ENCODE data around the gene EFNA3. TPM values are rescaled to one million over a fixed set of nuclear protein-coding genes. Genes with fewer than 3 reads are reported as not detected.

Gene EFNA3
- total RNA-seq, 2 experiments from 2014 or later, result 0.22 to 0.47 TPM

DNA sequence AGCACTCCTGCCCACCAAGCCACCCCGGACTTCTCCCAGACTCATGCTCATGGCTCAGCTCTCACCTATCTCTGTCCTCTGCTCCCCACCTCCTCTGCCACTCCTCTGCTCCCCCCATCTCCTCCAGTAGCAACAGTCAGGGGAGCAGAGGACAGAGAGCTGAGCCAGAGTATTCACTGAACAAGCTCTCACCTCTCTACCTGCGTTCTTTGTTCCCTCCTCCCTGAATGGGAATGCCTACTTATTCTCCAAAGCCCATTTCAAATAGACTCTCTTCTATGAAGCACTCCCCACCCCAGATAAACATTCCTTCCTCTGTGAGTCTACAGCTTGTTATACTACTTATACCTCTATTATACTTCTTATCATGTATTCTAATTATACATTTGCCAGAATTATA lies 42.6 kb downstream of the EFNA3 start:
- H3K27me3 ChIP-seq (ENCODE audit: control insufficient read depth in 1 of 2, insufficient read depth in 2 of 2, low read length in 2 of 2), result peaks cover 0 to 2% of the 10 kb centered on the region in 2 experiments
- TF ChIP-seq, protein P1, sequence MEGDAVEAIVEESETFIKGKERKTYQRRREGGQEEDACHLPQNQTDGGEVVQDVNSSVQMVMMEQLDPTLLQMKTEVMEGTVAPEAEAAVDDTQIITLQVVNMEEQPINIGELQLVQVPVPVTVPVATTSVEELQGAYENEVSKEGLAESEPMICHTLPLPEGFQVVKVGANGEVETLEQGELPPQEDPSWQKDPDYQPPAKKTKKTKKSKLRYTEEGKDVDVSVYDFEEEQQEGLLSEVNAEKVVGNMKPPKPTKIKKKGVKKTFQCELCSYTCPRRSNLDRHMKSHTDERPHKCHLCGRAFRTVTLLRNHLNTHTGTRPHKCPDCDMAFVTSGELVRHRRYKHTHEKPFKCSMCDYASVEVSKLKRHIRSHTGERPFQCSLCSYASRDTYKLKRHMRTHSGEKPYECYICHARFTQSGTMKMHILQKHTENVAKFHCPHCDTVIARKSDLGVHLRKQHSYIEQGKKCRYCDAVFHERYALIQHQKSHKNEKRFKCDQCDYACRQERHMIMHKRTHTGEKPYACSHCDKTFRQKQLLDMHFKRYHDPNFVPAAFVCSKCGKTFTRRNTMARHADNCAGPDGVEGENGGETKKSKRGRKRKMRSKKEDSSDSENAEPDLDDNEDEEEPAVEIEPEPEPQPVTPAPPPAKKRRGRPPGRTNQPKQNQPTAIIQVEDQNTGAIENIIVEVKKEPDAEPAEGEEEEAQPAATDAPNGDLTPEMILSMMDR (IDR thresholded peaks at IDR 0.05), result no peak
- no peak overlapping the region for H3K4me3 ChIP-seq (ENCODE audit: low read length)
- DNase-seq, result no peak
- CTCF ChIA-PET, result interaction anchor here (1.6 kb wide), 1 partner anchor 30 kb away, joined by 5 read pairs; no protein-coding TSS in a partner anchor
- H3K9me3 ChIP-seq (ENCODE audit: control insufficient read depth in 1 of 2, insufficient read depth in 1 of 2, low read length in 2 of 2), result no peaks in the 10 kb centered on the region
- Mint-ChIP-seq H3K36me3 (ENCODE audit: low read depth) (no peaks in the 10 kb centered on the region), H3K4me3 (no peak overlapping the region), H3K27ac (no peak overlapping the region), H3K27me3 (peaks cover 5% of the 10 kb centered on the region), H3K9me3 (no peaks in the 10 kb centered on the region), H3K4me1 (ENCODE audit: low read depth) (no peaks in the 10 kb centered on the region)
- H3K27ac ChIP-seq (ENCODE audit: low read depth in 1 of 2, low read length in 2 of 2), result no peak overlapping the region
- intact Hi-C loops (cut with DNase I, micrococcal nuclease), result no loop called here
- POLR2A ChIA-PET, result no interaction called here
- peaks cover 2% of the 10 kb centered on the region for H3K4me1 ChIP-seq (ENCODE audit: insufficient read depth, low read length)
- no peaks in the 10 kb centered on the region for H3K36me3 ChIP-seq (ENCODE audit: insufficient read depth, low read length)
- no peak for ATAC-seq (ENCODE audit: poor library complexity)

DNA sequence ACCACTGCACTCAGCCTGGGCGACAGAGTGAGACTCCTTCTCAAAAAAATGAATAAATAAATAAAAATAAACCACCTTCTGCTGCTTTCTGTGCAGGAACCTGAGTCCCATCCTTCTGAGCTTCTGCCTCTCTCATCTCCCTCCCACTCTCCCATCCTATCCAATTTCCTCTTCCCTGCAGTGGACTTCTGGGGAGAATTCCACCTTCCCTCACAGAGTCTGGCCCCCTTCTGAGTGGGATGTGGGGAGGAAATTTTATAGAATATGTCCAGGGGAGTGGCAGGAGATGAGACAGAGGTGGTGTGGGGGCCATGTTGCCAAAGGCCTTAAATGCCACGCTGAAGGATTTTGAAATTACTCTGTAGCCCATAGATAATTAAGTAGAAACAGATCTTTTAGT lies 43.7 kb downstream of the EFNA3 start:
- no peak for DNase-seq
- Histone ChIP-seq H3K36me3 (ENCODE audit: insufficient read depth, low read length) (no peaks in the 10 kb centered on the region), H3K9me3 (ENCODE audit: control insufficient read depth in 1 of 2, insufficient read depth in 1 of 2, low read length in 2 of 2) (no peaks in the 10 kb centered on the region), H3K4me1 (ENCODE audit: insufficient read depth, low read length) (peaks cover 12% of the 10 kb centered on the region), H3K4me3 (ENCODE audit: low read length) (no peak overlapping the region), H3K27me3 (ENCODE audit: control insufficient read depth in 1 of 2, insufficient read depth in 2 of 2, low read length in 2 of 2) (peaks cover 0 to 2% of the 10 kb centered on the region in 2 experiments), H3K27ac (ENCODE audit: low read depth in 1 of 2, low read length in 2 of 2) (no peak overlapping the region)
- H3K36me3 Mint-ChIP-seq (ENCODE audit: low read depth), result no peaks in the 10 kb centered on the region
- no peak overlapping the region for H3K27ac Mint-ChIP-seq
- H3K9me3 Mint-ChIP-seq, result no peaks in the 10 kb centered on the region
- ATAC-seq (ENCODE audit: poor library complexity), result no peak
- intact Hi-C loops (cut with DNase I, micrococcal nuclease), result no loop called here
- H3K4me3 Mint-ChIP-seq, result no peak overlapping the region
- TF ChIP-seq, protein P1 (IDR thresholded peaks at IDR 0.05), result no peak
- ChIA-PET POLR2A (no interaction called here), CTCF (interaction anchor here (1.1 to 1.4 kb wide), 2 partner anchors 36 to 45 kb away, joined by 3 read pairs; no protein-coding TSS in a partner anchor)
- peaks cover 8% of the 10 kb centered on the region for H3K4me1 Mint-ChIP-seq (ENCODE audit: low read depth)
- peaks cover 12% of the 10 kb centered on the region for H3K27me3 Mint-ChIP-seq

DNA sequence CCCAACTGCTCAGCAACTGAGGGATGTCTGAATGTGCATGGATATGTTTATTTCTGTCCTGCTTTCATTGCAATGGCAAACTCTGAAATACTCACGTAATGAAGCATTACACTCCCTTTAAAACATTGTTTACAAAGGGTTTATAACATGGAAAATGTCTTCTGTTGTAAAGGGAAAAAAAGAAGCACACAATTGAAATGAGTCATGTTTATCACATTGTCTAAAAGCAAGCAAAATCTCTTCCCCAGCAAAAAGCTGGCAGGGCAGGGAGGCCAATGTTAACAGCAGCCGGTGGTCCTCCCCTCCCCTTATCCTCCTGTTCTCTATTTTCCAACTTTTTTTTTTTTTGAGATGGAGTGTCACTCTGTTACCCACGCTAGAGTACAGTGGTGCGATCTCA lies 45.2 kb downstream of the EFNA3 start:
- peaks cover 7 to 12% of the 10 kb centered on the region in 2 experiments for H3K27me3 ChIP-seq (ENCODE audit: control insufficient read depth in 1 of 2, insufficient read depth in 2 of 2, low read length in 2 of 2)
- no peak overlapping the region for H3K4me3 Mint-ChIP-seq
- ChIA-PET POLR2A (no interaction called here), CTCF (no interaction called here)
- peaks cover 26% of the 10 kb centered on the region for H3K4me1 ChIP-seq (ENCODE audit: insufficient read depth, low read length)
- intact Hi-C loops (cut with DNase I, micrococcal nuclease), result no loop called here
- H3K4me3 ChIP-seq (ENCODE audit: low read length), result no peak overlapping the region
- H3K27me3 Mint-ChIP-seq, result peaks cover 21% of the 10 kb centered on the region
- no peak for ATAC-seq (ENCODE audit: poor library complexity)
- no peaks in the 10 kb centered on the region for H3K36me3 Mint-ChIP-seq (ENCODE audit: low read depth)
- H3K9me3 ChIP-seq (ENCODE audit: control insufficient read depth in 1 of 2, insufficient read depth in 1 of 2, low read length in 2 of 2), result no peaks in the 10 kb centered on the region
- no peak overlapping the region for H3K27ac ChIP-seq (ENCODE audit: low read depth in 1 of 2, low read length in 2 of 2)
- no peak for DNase-seq
- H3K27ac Mint-ChIP-seq, result no peak overlapping the region
- no peaks in the 10 kb centered on the region for H3K36me3 ChIP-seq (ENCODE audit: insufficient read depth, low read length)
- H3K9me3 Mint-ChIP-seq, result no peaks in the 10 kb centered on the region
- TF ChIP-seq, protein P1 (IDR thresholded peaks at IDR 0.05), result no peak
- H3K4me1 Mint-ChIP-seq (ENCODE audit: low read depth), result peaks cover 18% of the 10 kb centered on the region

Data from CD4-positive, alpha-beta T cell (primary cell).